Colonic mucosa (tissue), 4 donors: ENCODE results near the gene SEC24C. TPM values are rescaled to one million over a fixed set of nuclear protein-coding genes. Genes with fewer than 3 reads are reported as not detected.
"Not testable (repeated sequence)": the region's sequence is repeated elsewhere in the genome, so short reads cannot be mapped to it uniquely, and the experiment has no call there.

ENCODE experiments used
- DNase-seq: peaks from one replicate; pipeline ENCODE4 v3.0.0-alpha.2; 2020
- H3K27ac ChIP-seq: fragments of 200-600 bp; one replicate; pipeline ENCODE4 v1.8.0; 2021
- H3K27me3 ChIP-seq: fragments of 200-600 bp; one replicate; pipeline ENCODE4 v1.8.0; 2021
- H3K36me3 ChIP-seq: fragments of 200-600 bp; one replicate; pipeline ENCODE4 v1.8.0; 2021
- H3K4me1 ChIP-seq: fragments of 200-600 bp; one replicate; pipeline ENCODE4 v1.8.0; 2021; ENCODE audit warnings: mild to moderate bottlenecking
- H3K4me3 ChIP-seq: fragments of 200-600 bp; one replicate; pipeline ENCODE4 v1.8.0; 2021
- H3K9ac ChIP-seq, 2 donors: one replicate each; pipeline ENCODE4 v1.7.0; 2013; ENCODE audit warnings: control low read depth in 2 of 2, low read depth in 2 of 2, low read length in 2 of 2
- H3K9me3 ChIP-seq: fragments of 200-600 bp; one replicate; pipeline ENCODE4 v1.8.0; 2021
- CTCF ChIP-seq: fragments of 200-600 bp; IDR thresholded peaks from one replicate; pipeline ENCODE4 v1.8.0; 2022; ENCODE audit warnings: antibody characterized with exemption, mild to moderate bottlenecking
- intact Hi-C: fragments of 100-400 bp; cut with DNase I; formaldehyde crosslinking; loops from one replicate; pipeline ENCODE4 v1.14.1; 2022
- total RNA-seq, 2 donors: library from RNA; stranded (reverse); fragmentation: NEBNext Ultra II Directional in 1 of 2; extraction: Animal tissue kit (Norgen Biotek cat#: 25700) in 1 of 2; gene quantifications; one replicate each; pipeline ENCODE4 v1.2.1, GENCODE V29; 2021
- donor health status: healthy.
- donor health status: DM: no; HTN: no; CAD: no.
- donor health status: DM: no; HTN: no; CAD: no.

The SEC24C gene
- total RNA-seq, 2 donors from 2014 or later = 66.0 to 94.8 TPM

GRCh38 chr10:73790886-73791625, 46.9 kb downstream of the SEC24C start:
- intact Hi-C loops = no loop called here
- Histone ChIP-seq H3K36me3 (peaks cover 28% of the 10 kb centered on the region), H3K9ac (no peak overlapping the region), H3K4me3 (no peak overlapping the region), H3K27me3 (no peaks in the 10 kb centered on the region), H3K4me1 (peaks cover 7% of the 10 kb centered on the region), H3K9me3 (no peaks in the 10 kb centered on the region), H3K27ac (no peak overlapping the region)
- no peak for DNase-seq
- TF ChIP-seq CTCF = no peak

GRCh38 chr10:73791871-73792400, 47.8 kb downstream of the SEC24C start:
- H3K4me3 ChIP-seq = no peak overlapping the region
- peaks cover 5% of the 10 kb centered on the region for H3K4me1 ChIP-seq
- H3K27me3 ChIP-seq = no peaks in the 10 kb centered on the region
- intact Hi-C loops = no loop called here
- peaks cover 28% of the 10 kb centered on the region for H3K36me3 ChIP-seq
- no peak overlapping the region for H3K9ac ChIP-seq
- no peaks in the 10 kb centered on the region for H3K9me3 ChIP-seq
- no peak for DNase-seq
- no peak overlapping the region for H3K27ac ChIP-seq
- TF ChIP-seq CTCF = no peak

GRCh38 chr10:73793456-73793855, 49.3 kb downstream of the SEC24C start:
- H3K9me3 ChIP-seq = no peaks in the 10 kb centered on the region
- no peak for TF ChIP-seq CTCF
- peaks cover 28% of the 10 kb centered on the region for H3K36me3 ChIP-seq
- intact Hi-C loops = no loop called here
- no peak overlapping the region for H3K9ac ChIP-seq
- H3K4me1 ChIP-seq = no peaks in the 10 kb centered on the region
- H3K4me3 ChIP-seq = no peak overlapping the region
- no peaks in the 10 kb centered on the region for H3K27me3 ChIP-seq
- H3K27ac ChIP-seq = no peak overlapping the region
- no peak for DNase-seq

- H3K4me3 ChIP-seq, H3K4me1 ChIP-seq, H3K27ac ChIP-seq, intact Hi-C loops, DNase-seq, H3K9ac ChIP-seq, H3K9me3 ChIP-seq, H3K27me3 ChIP-seq: not testable (repeated sequence)
- peaks cover 28% of the 10 kb centered on the region for H3K36me3 ChIP-seq
Measured at GRCh38 chr10:73795491-73795890, 51.3 kb downstream of the SEC24C start.

GRCh38 chr10:73796035-73796434, 51.9 kb downstream of the SEC24C start:
- H3K4me1 ChIP-seq, intact Hi-C loops, H3K9ac ChIP-seq, H3K4me3 ChIP-seq, H3K27ac ChIP-seq, DNase-seq, H3K27me3 ChIP-seq, H3K9me3 ChIP-seq: not testable (repeated sequence)
- H3K36me3 ChIP-seq = peaks cover 28% of the 10 kb centered on the region

GRCh38 chr10:73796766-73797165, 52.6 kb downstream of the SEC24C start:
- no peak overlapping the region for H3K27ac ChIP-seq
- no peaks in the 10 kb centered on the region for H3K4me1 ChIP-seq
- TF ChIP-seq CTCF = no peak
- no peaks in the 10 kb centered on the region for H3K9me3 ChIP-seq
- no peak for DNase-seq
- no peak overlapping the region for H3K9ac ChIP-seq
- no peaks in the 10 kb centered on the region for H3K27me3 ChIP-seq
- intact Hi-C loops = no loop called here
- peaks cover 27% of the 10 kb centered on the region for H3K36me3 ChIP-seq
- no peak overlapping the region for H3K4me3 ChIP-seq
